Upper lobe of left lung (tissue), 6 donors: ENCODE results near the gene ONECUT3. TPM values are rescaled to one million over a fixed set of nuclear protein-coding genes. Genes with fewer than 3 reads are reported as not detected.
"Not testable (repeated sequence)": the region's sequence is repeated elsewhere in the genome, so short reads cannot be mapped to it uniquely, and the experiment has no call there.

ENCODE experiments used
- ATAC-seq, 2 donors: fragments of 200-7000 bp; cut with Tn5 transposase; one replicate each; pipeline ENCODE4 v1.9.1; 2022; ENCODE audit warnings: mild to moderate bottlenecking in 2 of 2, moderate library complexity in 2 of 2; ENCODE audit not compliant: low FRiP score in 2 of 2
- DNase-seq, 2 donors: peaks; one replicate each; pipeline ENCODE4 v3.0.0-alpha.2; 2019 to 2020
- H3K27ac ChIP-seq, 4 donors: fragments of 200-600 bp; sonication (generic); one replicate each; pipeline ENCODE4 v1.5.1; 2016 to 2019
- H3K27me3 ChIP-seq, 4 donors: fragments of 200-600 bp; sonication (generic); one replicate each; pipeline ENCODE4 v1.5.1; 2017 to 2019
- H3K36me3 ChIP-seq, 4 donors: fragments of 200-600 bp; sonication (generic); one replicate each; pipeline ENCODE4 v1.5.1; 2016 to 2019
- H3K4me1 ChIP-seq, 4 donors: fragments of 200-600 bp; sonication (generic); one replicate each; pipeline ENCODE4 v1.5.1; 2018 to 2019
- H3K4me3 ChIP-seq, 4 donors: fragments of 200-600 bp; sonication (generic); one replicate each; pipeline ENCODE4 v1.5.1; 2017 to 2019; ENCODE audit warnings: mild to moderate bottlenecking in 2 of 4, moderate library complexity in 1 of 4
- H3K9me3 ChIP-seq, 4 donors: fragments of 200-600 bp; sonication (generic); one replicate each; pipeline ENCODE4 v1.5.1; 2018 to 2019
- EP300 ChIP-seq, 4 donors: sonication (generic); formaldehyde crosslinking; IDR thresholded peaks; one replicate each; pipeline ENCODE4 v1.5.1; 2017; ENCODE audit warnings: antibody characterized with exemption in 4 of 4, control low read depth in 2 of 4
- POLR2A ChIP-seq, 4 donors: fragments of 450-650 bp; IDR thresholded peaks; one replicate each; pipeline ENCODE4 v1.5.1; 2016 to 2017; ENCODE audit warnings: antibody characterized with exemption in 4 of 4, mild to moderate bottlenecking in 2 of 4
- POLR2AphosphoS5 ChIP-seq, 2 donors: sonication (generic); formaldehyde crosslinking; IDR thresholded peaks; one replicate each; pipeline ENCODE4 v1.5.1; 2017; ENCODE audit warnings: antibody characterized with exemption in 2 of 2
- WGBS, 2 donors: methylation state at CpG; one replicate each; pipeline ENCODE4 v1.1.5; 2017 to 2018; 5-methylcytosine and 5-hydroxymethylcytosine counted together
- total RNA-seq, 6 donors: library from RNA; depleted of rRNA in 4 of 6; stranded (reverse); fragments of >200 nt in 4 of 6; gene quantifications; one replicate each; pipeline versions ENCODE4 v1.1.0 to v1.2.1, GENCODE V29; 2016 to 2021
- TF ChIP-seq, protein P1 (sequence below), 6 experiments: fragments of 450-650 bp in 4 of 6; fragments of 200-600 bp in 2 of 6; sonication (generic) in 2 of 6; IDR thresholded peaks; one replicate each; pipeline ENCODE4 v1.5.1; 2016 to 2019; ENCODE audit warnings: antibody characterized with exemption in 6 of 6
- donor health status: DM: no; HTN: no; CAD: no; lungs with moderate emphysema.
- donor health status: DM: no; HTN: yes; CAD: no; lungs with severe emphysema.

The ONECUT3 gene
- total RNA-seq, 6 donors from 2014 or later: not detected

DNA sequence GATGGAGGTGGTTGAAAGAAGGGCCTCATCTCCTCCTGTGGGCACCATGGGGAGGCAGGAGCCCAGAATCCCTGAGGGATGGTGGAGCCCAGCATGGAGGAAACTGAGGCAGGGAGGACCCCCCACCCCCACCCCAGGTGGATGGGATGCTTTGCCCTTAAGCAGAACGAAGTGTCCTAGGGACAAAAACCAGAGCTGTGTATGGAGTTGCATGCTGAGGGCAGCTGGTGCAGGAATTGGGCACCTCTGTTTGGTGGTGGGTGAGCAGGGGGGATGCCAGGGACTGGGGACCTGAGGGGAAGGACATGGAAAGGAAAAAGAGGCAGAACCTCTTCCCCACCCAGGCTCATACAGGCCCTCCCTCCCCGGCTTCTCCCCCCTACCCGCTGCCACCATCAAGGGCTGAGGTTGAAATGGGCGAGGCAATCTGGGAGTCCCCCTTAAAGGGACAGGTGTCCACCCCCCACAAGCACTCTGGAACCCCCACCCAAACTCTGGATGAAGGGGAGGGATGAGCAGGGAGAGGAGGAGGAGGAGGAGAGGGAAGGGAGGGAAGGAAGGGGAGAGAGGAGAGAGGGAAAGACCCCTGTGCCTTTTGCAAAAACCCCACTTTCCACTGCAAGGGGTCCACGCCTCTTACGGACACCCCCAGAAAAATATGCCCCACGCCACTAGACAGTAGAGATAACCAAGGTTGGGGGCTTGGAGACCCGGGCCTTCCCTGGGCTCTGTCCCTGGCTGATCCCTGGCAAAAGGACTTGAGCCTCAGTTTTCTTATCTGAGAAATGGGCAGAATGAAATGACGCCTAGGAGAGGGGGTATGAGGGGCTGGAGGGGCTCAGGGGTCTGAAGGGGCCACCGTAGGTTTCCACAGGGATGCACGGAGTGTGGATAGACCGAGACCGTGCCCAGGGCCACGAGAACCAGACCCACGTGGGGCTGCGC lies 5.9 kb downstream of the ONECUT3 start:
- peaks cover 2 to 88% (median 57%) of the 10 kb centered on the region in 4 donors for H3K27me3 ChIP-seq
- peaks cover 5 to 27% (median 11%) of the 10 kb centered on the region in 4 donors for H3K4me1 ChIP-seq
- TF ChIP-seq, protein P1, sequence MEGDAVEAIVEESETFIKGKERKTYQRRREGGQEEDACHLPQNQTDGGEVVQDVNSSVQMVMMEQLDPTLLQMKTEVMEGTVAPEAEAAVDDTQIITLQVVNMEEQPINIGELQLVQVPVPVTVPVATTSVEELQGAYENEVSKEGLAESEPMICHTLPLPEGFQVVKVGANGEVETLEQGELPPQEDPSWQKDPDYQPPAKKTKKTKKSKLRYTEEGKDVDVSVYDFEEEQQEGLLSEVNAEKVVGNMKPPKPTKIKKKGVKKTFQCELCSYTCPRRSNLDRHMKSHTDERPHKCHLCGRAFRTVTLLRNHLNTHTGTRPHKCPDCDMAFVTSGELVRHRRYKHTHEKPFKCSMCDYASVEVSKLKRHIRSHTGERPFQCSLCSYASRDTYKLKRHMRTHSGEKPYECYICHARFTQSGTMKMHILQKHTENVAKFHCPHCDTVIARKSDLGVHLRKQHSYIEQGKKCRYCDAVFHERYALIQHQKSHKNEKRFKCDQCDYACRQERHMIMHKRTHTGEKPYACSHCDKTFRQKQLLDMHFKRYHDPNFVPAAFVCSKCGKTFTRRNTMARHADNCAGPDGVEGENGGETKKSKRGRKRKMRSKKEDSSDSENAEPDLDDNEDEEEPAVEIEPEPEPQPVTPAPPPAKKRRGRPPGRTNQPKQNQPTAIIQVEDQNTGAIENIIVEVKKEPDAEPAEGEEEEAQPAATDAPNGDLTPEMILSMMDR (IDR thresholded peaks at IDR 0.05): no peak
- TF ChIP-seq POLR2AphosphoS5 (IDR thresholded peaks at IDR 0.05): no peak
- no peak for TF ChIP-seq EP300 (IDR thresholded peaks at IDR 0.05)
- WGBS, 2 donors: 21 to 27% methylated on average over 15 to 16 of the region's 16 CpGs
- H3K9me3 ChIP-seq: no peaks in the 10 kb centered on the region
- DNase-seq: no peak
- no peak overlapping the region for H3K4me3 ChIP-seq
- H3K36me3 ChIP-seq: no peaks in the 10 kb centered on the region
- ATAC-seq: no peak
- H3K27ac ChIP-seq: no peak overlapping the region

DNA sequence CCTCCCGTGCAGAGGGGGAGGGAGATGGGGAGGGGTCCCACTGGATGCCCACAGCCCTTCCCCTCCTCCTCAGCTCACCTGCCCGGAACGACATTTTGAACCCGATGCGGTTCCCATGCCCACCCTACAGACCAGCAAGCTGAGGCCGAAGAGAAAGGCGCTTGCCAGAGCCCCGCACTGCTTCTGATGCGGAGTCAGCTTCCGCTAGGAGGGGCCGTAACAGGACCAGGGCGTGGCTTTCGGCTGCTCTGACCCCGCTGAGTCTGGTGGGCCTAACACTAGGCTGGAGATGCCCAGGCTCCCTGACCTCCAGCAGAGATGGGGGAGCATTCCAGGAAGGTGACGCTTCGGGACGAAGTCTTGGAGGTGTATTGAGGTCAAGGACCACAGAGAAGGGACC lies 6.7 kb downstream of the ONECUT3 start:
- Histone ChIP-seq H3K36me3 (no peaks in the 10 kb centered on the region), H3K9me3 (no peaks in the 10 kb centered on the region), H3K4me1 (peaks cover 5 to 21% (median 11%) of the 10 kb centered on the region in 4 donors), H3K27me3 (peaks cover 2 to 90% (median 55%) of the 10 kb centered on the region in 4 donors), H3K4me3 (no peak overlapping the region), H3K27ac (no peak overlapping the region)
- no peak for TF ChIP-seq POLR2A (IDR thresholded peaks at IDR 0.05)
- no peak for TF ChIP-seq EP300 (IDR thresholded peaks at IDR 0.05)
- TF ChIP-seq, protein P1 (IDR thresholded peaks at IDR 0.05): no peak
- no peak for TF ChIP-seq POLR2AphosphoS5 (IDR thresholded peaks at IDR 0.05)
- ATAC-seq (no peak), DNase-seq (no peak)
- WGBS, 2 donors: 12 to 30% methylated on average over 2 to 5 of the region's 17 CpGs

DNA sequence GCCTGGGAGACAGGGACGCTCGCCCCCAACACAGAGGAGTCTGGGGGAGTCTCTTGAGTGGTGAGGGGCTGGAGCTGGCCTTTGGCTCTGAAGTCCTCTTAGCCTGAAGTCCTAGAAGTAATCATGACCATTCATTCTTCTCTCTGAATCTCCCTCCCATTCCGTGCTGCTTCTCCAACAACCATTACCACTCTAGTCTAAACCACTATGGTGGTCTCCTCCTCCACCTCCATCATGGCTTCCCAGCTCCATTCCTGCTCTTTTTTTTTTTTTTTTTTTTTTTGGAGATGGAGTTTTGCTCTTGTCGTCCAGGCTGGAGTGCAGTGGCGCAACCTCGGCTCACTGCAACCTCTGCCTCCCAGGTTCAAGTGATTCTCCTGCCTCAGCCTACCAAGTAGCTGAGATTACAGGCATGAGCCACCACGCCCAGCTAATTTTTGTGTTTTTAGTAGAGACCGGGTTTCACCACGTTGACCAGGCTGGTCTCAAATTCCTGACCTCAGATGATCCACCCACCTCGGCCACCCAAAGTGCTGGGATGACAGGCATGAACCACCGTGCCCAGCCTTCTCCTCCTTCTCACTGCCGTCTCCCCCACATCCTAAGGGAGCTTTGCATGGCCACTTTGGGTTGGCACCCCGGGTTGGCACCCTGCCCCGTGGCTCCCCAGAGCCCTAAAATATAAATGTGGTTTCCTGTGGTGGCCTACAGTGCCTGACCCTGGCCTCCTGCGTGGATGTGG lies 7.7 kb downstream of the ONECUT3 start:
- H3K27ac ChIP-seq, H3K36me3 ChIP-seq, H3K9me3 ChIP-seq, H3K4me3 ChIP-seq, ATAC-seq, DNase-seq: not testable (repeated sequence)
- H3K4me1 ChIP-seq: peaks cover 5 to 13% (median 11%) of the 10 kb centered on the region in 4 donors
- WGBS, 2 donors: 10 to 18% methylated on average over 11 to 14 of the region's 15 CpGs
- H3K27me3 ChIP-seq: peaks cover 2 to 90% (median 55%) of the 10 kb centered on the region in 4 donors

DNA sequence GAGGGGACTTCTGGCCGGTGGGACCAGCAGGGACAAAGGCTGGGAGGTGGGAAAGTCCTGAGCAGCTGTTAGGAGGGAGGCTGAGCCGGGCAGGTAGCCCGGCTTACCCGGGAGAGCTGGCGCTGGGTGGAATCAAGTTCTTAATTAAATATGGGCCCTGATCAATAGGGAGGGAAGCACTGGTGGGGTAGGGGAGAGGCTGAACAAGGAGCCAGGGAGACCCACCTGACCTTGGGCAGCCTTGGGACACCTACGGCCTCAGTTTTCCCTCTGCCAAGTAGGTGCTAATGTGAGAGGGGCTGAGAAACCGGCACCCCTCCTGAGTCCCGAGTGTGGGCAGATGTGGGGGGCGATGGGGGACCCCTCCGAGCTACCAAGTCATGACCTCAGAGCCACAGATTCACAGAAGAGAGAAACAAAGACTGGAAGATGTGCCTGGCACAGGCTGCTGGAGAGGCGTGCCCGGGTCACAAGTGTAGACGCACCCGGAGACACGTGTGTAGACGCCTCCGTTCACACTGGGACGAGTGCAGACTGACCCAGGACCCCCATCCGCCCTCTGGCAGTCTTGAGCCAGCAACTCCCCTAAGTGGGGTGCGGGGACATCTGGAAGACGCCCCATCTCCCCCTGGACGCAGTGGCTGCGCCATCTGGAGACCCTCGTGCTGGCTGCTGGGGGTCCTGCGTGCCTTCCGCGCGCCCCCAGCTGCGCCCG lies 8.4 kb downstream of the ONECUT3 start:
- no peak for TF ChIP-seq EP300 (IDR thresholded peaks at IDR 0.05)
- no peak for TF ChIP-seq POLR2AphosphoS5 (IDR thresholded peaks at IDR 0.05)
- no peak for TF ChIP-seq POLR2A (IDR thresholded peaks at IDR 0.05)
- TF ChIP-seq, protein P1 (IDR thresholded peaks at IDR 0.05): no peak
- ATAC-seq: no peak
- Histone ChIP-seq H3K27me3 (peaks cover 2 to 92% (median 57%) of the 10 kb centered on the region in 4 donors), H3K36me3 (no peaks in the 10 kb centered on the region), H3K27ac (no peak overlapping the region), H3K4me1 (peaks cover 5 to 13% (median 11%) of the 10 kb centered on the region in 4 donors), H3K4me3 (no peak overlapping the region), H3K9me3 (no peaks in the 10 kb centered on the region)
- 7% methylated on average over 11 to 26 of the region's 30 CpGs for WGBS, 2 donors
- DNase-seq: no peak
